GM21619 (cell line): ENCODE data around the gene CDYL.

Experiments used
- ATAC-seq: cut with Tn5 transposase; IDR thresholded peaks from one replicate; pipeline ENCODE4 v1.9.1; 2021; ENCODE audit not compliant: unreplicated experiment

Gene CDYL

GRCh38 chr6:4773181-4773580 is 3.0 kb upstream of the CDYL start:
- ATAC-seq = no peak

GRCh38 chr6:4774296-4774695 is 1.9 kb upstream of the CDYL start:
- no peak for ATAC-seq

- no peak for ATAC-seq
Measured at GRCh38 chr6:4774715-4775493, 1.3 kb upstream of the CDYL start.

- peak; percentile 42 for ATAC-seq
Measured at GRCh38 chr6:4775494-4776130, 592 bp upstream of the CDYL start.

GRCh38 chr6:4776493-4777393 is 539 bp downstream of the CDYL start:
- peak; percentile 20 for ATAC-seq

GRCh38 chr6:4777394-4777935 is 1.3 kb downstream of the CDYL start:
- ATAC-seq = no peak

- no peak for ATAC-seq
Measured at GRCh38 chr6:4778086-4778485, 1.9 kb downstream of the CDYL start.

- no peak for ATAC-seq
Measured at GRCh38 chr6:4780360-4780812, 4.2 kb downstream of the CDYL start.

GRCh38 chr6:4781426-4781825 is 5.2 kb downstream of the CDYL start:
- no peak for ATAC-seq

GRCh38 chr6:4781967-4782575 is 5.9 kb downstream of the CDYL start:
- ATAC-seq = no peak

- no peak for ATAC-seq
Measured at GRCh38 chr6:4786996-4787395, 10.8 kb downstream of the CDYL start.

- ATAC-seq = no peak
Measured at GRCh38 chr6:4788482-4788881, 12.3 kb downstream of the CDYL start.

GRCh38 chr6:4788953-4789584 is 12.9 kb downstream of the CDYL start:
- ATAC-seq = peak; percentile 93

- ATAC-seq = no peak
Measured at GRCh38 chr6:4790158-4790899, 14.1 kb downstream of the CDYL start.

GRCh38 chr6:4794140-4794707 is 18.0 kb downstream of the CDYL start:
- ATAC-seq = no peak

GRCh38 chr6:4797587-4797986 is 21.4 kb downstream of the CDYL start:
- ATAC-seq = no peak

- no peak for ATAC-seq
Measured at GRCh38 chr6:4799912-4800311, 23.7 kb downstream of the CDYL start.

- no peak for ATAC-seq
Measured at GRCh38 chr6:4800662-4801061, 24.5 kb downstream of the CDYL start.

- peak; percentile 60 for ATAC-seq
Measured at GRCh38 chr6:4801491-4802110, 25.4 kb downstream of the CDYL start.
